Smooth muscle cell (in vitro differentiated cells): ENCODE results near the gene ARHGEF39. TPM values are rescaled to one million over a fixed set of nuclear protein-coding genes. Genes with fewer than 3 reads are reported as not detected.
A peak's percentile ranks its signal among the peaks of the same experiment; 100 is the strongest.
"Not testable (repeated sequence)": the region's sequence is repeated elsewhere in the genome, so short reads cannot be mapped to it uniquely, and the experiment has no call there.

Source experiments
- DNase-seq: peaks from one replicate; lab custom pipeline; 2025; ENCODE audit not compliant: unreplicated experiment; lab: John Stamatoyannopoulos, UW
- H2AFZ ChIP-seq: fragments of 200-600 bp; sonication (generic); 2 replicates; pipeline ENCODE4 v1.6.0; 2016; ENCODE audit warnings: antibody characterized with exemption, low read depth, mild to moderate bottlenecking
- H3F3A ChIP-seq: fragments of 200-600 bp; sonication (generic); 2 replicates; pipeline ENCODE4 v1.6.0; 2017; ENCODE audit warnings: antibody characterized with exemption, low read depth
- H3K27ac ChIP-seq: fragments of 200-600 bp; sonication (generic); 2 replicates; pipeline ENCODE4 v1.5.1; 2016; ENCODE audit warnings: low read depth, mild to moderate bottlenecking
- H3K27me3 ChIP-seq: fragments of 200-600 bp; sonication (generic); 2 replicates; pipeline ENCODE4 v1.6.1; 2016; ENCODE audit warnings: low read depth, mild to moderate bottlenecking
- H3K36me3 ChIP-seq: fragments of 200-600 bp; sonication (generic); 2 replicates; pipeline ENCODE4 v1.5.1; 2016; ENCODE audit warnings: low read depth
- H3K4me1 ChIP-seq: fragments of 200-600 bp; sonication (generic); 2 replicates; pipeline ENCODE4 v1.5.1; 2016; ENCODE audit warnings: low read depth
- H3K4me2 ChIP-seq: fragments of 200-600 bp; sonication (generic); 2 replicates; pipeline ENCODE4 v1.6.0; 2016; ENCODE audit warnings: mild to moderate bottlenecking
- H3K4me3 ChIP-seq: fragments of 200-600 bp; sonication (generic); 2 replicates; pipeline ENCODE4 v1.5.1; 2016; ENCODE audit warnings: mild to moderate bottlenecking
- H3K79me2 ChIP-seq: fragments of 200-600 bp; sonication (generic); 2 replicates; pipeline ENCODE4 v1.6.0; 2016; ENCODE audit warnings: low read depth, mild to moderate bottlenecking
- H3K9ac ChIP-seq: fragments of 200-600 bp; sonication (generic); 2 replicates; pipeline ENCODE4 v1.6.0; 2016; ENCODE audit warnings: low read depth
- H3K9me3 ChIP-seq: fragments of 200-600 bp; sonication (generic); replicated peaks from 2 replicates; pipeline ENCODE4 v1.5.1; 2016; ENCODE audit warnings: low read depth
- H4K20me1 ChIP-seq: fragments of 200-600 bp; sonication (generic); 2 replicates; pipeline ENCODE4 v1.6.0; 2016; ENCODE audit warnings: low read depth
- WGBS: methylation state at CpG from one replicate; pipeline ENCODE4 v1.1.7; 2016; ENCODE audit warnings: low lambda C conversion rate; 5-methylcytosine and 5-hydroxymethylcytosine counted together
- polyA plus RNA-seq: library from polyadenylated mRNA; unstranded; fragments of >200 nt; fragmentation: Nextera tagmentation; extraction: Ambion mirVana; gene quantifications from 2 replicates; pipeline ENCODE4 v1.2.1, GENCODE V29; 2016
- total RNA-seq: library from RNA; depleted of rRNA; stranded (reverse); fragments of >200 nt; gene quantifications from 2 replicates; pipeline ENCODE4 v1.2.3, GENCODE V29; 2014
- TF ChIP-seq, protein P1 (sequence below): fragments of 200-600 bp; sonication (generic); IDR thresholded peaks from 2 replicates; pipeline ENCODE4 v1.5.1; 2017; ENCODE audit warnings: borderline replicate concordance, mild to moderate bottlenecking, antibody characterized with exemption; ENCODE audit not compliant: insufficient read depth, poor library complexity, severe bottlenecking

ARHGEF39 gene
- total and polyA plus RNA-seq, 2 experiments from 2014 or later = 1.9 to 2.1 TPM

DNA sequence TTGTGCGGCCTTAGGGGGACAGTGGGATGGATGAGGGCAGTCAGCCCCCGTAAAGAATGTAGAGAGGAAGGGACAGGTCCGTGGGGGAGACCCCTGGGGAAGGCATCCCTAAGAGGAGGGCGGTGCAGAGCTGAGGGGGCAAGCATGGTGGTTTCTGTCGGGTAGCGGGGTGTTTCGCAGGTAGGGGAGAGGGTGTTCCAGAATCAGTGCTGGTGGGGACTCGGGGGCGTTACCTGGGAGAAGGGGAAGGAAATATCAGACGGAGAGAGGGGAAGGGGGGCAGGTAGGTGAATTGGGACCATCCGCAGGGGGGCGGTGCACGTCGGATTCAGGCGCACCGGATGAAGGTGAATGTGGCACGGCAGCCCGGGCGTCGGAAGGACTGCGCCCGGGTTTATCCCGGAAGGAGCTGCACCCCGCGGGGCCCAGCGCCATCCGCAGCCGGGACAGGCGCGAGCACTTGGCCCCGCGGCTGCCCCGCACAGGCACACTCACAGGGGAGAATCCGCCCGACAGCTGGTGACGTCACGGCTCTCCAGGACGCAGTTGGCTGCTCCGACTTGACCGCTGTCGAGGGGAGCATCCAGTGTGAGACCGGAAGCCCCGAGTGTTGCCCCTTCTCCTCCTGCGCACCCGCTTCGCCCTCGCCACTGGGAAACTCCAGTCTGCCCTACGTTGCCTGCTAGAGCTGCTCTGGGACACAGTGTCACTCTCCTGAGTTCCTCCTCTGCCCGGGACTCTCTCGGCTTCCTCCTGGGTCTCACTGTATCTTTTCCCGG lies 48.1 kb downstream of the ARHGEF39 start:
- no peaks in the 10 kb centered on the region for H3K9me3 ChIP-seq
- peaks cover 3% of the 10 kb centered on the region for H3K4me1 ChIP-seq
- peak overlapping the region; percentile 40 for H3K4me3 ChIP-seq
- peaks cover 52% of the 10 kb centered on the region for H3K27me3 ChIP-seq
- peak overlapping the region; percentile 78 for H3K4me2 ChIP-seq
- H3F3A ChIP-seq = no peaks in the 10 kb centered on the region
- H3K79me2 ChIP-seq = no peaks in the 10 kb centered on the region
- H2AFZ ChIP-seq = peak overlapping the region; percentile 77
- H4K20me1 ChIP-seq = no peaks in the 10 kb centered on the region
- 12% methylated on average over 44 of the region's 51 CpGs for WGBS
- H3K9ac ChIP-seq = no peak overlapping the region
- no peak overlapping the region for H3K27ac ChIP-seq
- no peaks in the 10 kb centered on the region for H3K36me3 ChIP-seq
- peak; percentile 11 for DNase-seq
- TF ChIP-seq, protein P1, sequence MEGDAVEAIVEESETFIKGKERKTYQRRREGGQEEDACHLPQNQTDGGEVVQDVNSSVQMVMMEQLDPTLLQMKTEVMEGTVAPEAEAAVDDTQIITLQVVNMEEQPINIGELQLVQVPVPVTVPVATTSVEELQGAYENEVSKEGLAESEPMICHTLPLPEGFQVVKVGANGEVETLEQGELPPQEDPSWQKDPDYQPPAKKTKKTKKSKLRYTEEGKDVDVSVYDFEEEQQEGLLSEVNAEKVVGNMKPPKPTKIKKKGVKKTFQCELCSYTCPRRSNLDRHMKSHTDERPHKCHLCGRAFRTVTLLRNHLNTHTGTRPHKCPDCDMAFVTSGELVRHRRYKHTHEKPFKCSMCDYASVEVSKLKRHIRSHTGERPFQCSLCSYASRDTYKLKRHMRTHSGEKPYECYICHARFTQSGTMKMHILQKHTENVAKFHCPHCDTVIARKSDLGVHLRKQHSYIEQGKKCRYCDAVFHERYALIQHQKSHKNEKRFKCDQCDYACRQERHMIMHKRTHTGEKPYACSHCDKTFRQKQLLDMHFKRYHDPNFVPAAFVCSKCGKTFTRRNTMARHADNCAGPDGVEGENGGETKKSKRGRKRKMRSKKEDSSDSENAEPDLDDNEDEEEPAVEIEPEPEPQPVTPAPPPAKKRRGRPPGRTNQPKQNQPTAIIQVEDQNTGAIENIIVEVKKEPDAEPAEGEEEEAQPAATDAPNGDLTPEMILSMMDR = no peak

- H3K4me1 ChIP-seq = peaks cover 3% of the 10 kb centered on the region
- DNase-seq = no peak
- H3F3A ChIP-seq = no peaks in the 10 kb centered on the region
- TF ChIP-seq, protein P1 = no peak
- peaks cover 52% of the 10 kb centered on the region for H3K27me3 ChIP-seq
- no peak overlapping the region for H3K27ac ChIP-seq
- H3K4me2 ChIP-seq = no peak overlapping the region
- H3K4me3 ChIP-seq = no peak overlapping the region
- no peak overlapping the region for H3K9ac ChIP-seq
- no peaks in the 10 kb centered on the region for H3K79me2 ChIP-seq
- 62% methylated on average over 17 of the region's 17 CpGs for WGBS
- H4K20me1 ChIP-seq = no peaks in the 10 kb centered on the region
- no peaks in the 10 kb centered on the region for H3K36me3 ChIP-seq
- H3K9me3 ChIP-seq = no peaks in the 10 kb centered on the region
- no peak overlapping the region for H2AFZ ChIP-seq
Measured at GRCh38 chr9:35615981-35616680, 48.9 kb downstream of the ARHGEF39 start.

- H3K4me3 ChIP-seq = no peak overlapping the region
- H3K4me2 ChIP-seq = no peak overlapping the region
- no peaks in the 10 kb centered on the region for H3K79me2 ChIP-seq
- H3K4me1 ChIP-seq = no peaks in the 10 kb centered on the region
- H3K27me3 ChIP-seq = peaks cover 46% of the 10 kb centered on the region
- H4K20me1 ChIP-seq = no peaks in the 10 kb centered on the region
- TF ChIP-seq, protein P1 = no peak
- 97% methylated on average over 2 of the region's 2 CpGs for WGBS
- H2AFZ ChIP-seq = no peak overlapping the region
- no peak overlapping the region for H3K27ac ChIP-seq
- no peak for DNase-seq
- no peaks in the 10 kb centered on the region for H3K36me3 ChIP-seq
- no peak overlapping the region for H3K9ac ChIP-seq
- H3F3A ChIP-seq = no peaks in the 10 kb centered on the region
- no peaks in the 10 kb centered on the region for H3K9me3 ChIP-seq
Measured at GRCh38 chr9:35612843-35613242, 52.2 kb downstream of the ARHGEF39 start.

GRCh38 chr9:35612066-35612465 lies 52.9 kb downstream of the ARHGEF39 start:
- not testable (repeated sequence) for DNase-seq, H3K4me1 ChIP-seq, H3K27ac ChIP-seq, H3K9ac ChIP-seq, H3K36me3 ChIP-seq, H3F3A ChIP-seq, H2AFZ ChIP-seq, H3K4me2 ChIP-seq, H3K79me2 ChIP-seq, H3K9me3 ChIP-seq, H3K4me3 ChIP-seq, H4K20me1 ChIP-seq
- 91% methylated on average over 4 of the region's 4 CpGs for WGBS
- H3K27me3 ChIP-seq = peaks cover 38% of the 10 kb centered on the region
